HEK293T (cell line): ENCODE results near the gene RASSF10.

Experiments used
- ARNT ChIP-seq: fragments of 450-650 bp; IDR thresholded peaks from 2 replicates; pipeline ENCODE4 v1.6.1; 2017; ENCODE audit warnings: mild to moderate bottlenecking
- BHLHE40 ChIP-seq: fragments of 450-650 bp; IDR thresholded peaks from 2 replicates; pipeline ENCODE4 v1.6.1; 2016; ENCODE audit warnings: mild to moderate bottlenecking, moderate library complexity, borderline replicate concordance
- CTBP1 ChIP-seq: fragments of 450-650 bp; IDR thresholded peaks from 2 replicates; pipeline ENCODE4 v1.6.1; 2016; ENCODE audit warnings: borderline replicate concordance
- ELF4 ChIP-seq: fragments of 450-650 bp; IDR thresholded peaks from 2 replicates; pipeline ENCODE4 v1.6.1; 2017; ENCODE audit warnings: antibody characterized with exemption
- FOXA1 ChIP-seq: fragments of 450-650 bp; IDR thresholded peaks from 2 replicates; pipeline ENCODE4 v1.6.1; 2016; ENCODE audit warnings: mild to moderate bottlenecking
- FOXK2 ChIP-seq: fragments of 450-650 bp; IDR thresholded peaks from 2 replicates; pipeline ENCODE4 v1.6.1; 2016; ENCODE audit warnings: mild to moderate bottlenecking
- FOXM1 ChIP-seq: fragments of 450-650 bp; IDR thresholded peaks from 2 replicates; pipeline ENCODE4 v1.6.1; 2017; ENCODE audit warnings: mild to moderate bottlenecking, borderline replicate concordance
- HDGF ChIP-seq: fragments of 450-650 bp; IDR thresholded peaks from 2 replicates; pipeline ENCODE4 v1.6.1; 2017; ENCODE audit warnings: antibody characterized with exemption, borderline replicate concordance
- NFRKB ChIP-seq: fragments of 450-650 bp; IDR thresholded peaks from 2 replicates; pipeline ENCODE4 v1.6.1; 2016; ENCODE audit warnings: mild to moderate bottlenecking, moderate library complexity
- SP1 ChIP-seq: fragments of 450-650 bp; IDR thresholded peaks from 2 replicates; pipeline ENCODE4 v1.6.1; 2017
- SUZ12 ChIP-seq: fragments of 450-650 bp; IDR thresholded peaks from 2 replicates; pipeline ENCODE4 v1.6.1; 2016; ENCODE audit warnings: mild to moderate bottlenecking
- TARDBP ChIP-seq: fragments of 450-650 bp; IDR thresholded peaks from 2 replicates; pipeline ENCODE4 v1.6.1; 2016
- ZNF384 ChIP-seq: fragments of 450-650 bp; IDR thresholded peaks from 2 replicates; pipeline ENCODE4 v1.6.1; 2016
- TF ChIP-seq, protein P1 (sequence below): fragments of 450-650 bp; IDR thresholded peaks from 2 replicates; pipeline ENCODE4 v1.6.1; 2016

DNA sequence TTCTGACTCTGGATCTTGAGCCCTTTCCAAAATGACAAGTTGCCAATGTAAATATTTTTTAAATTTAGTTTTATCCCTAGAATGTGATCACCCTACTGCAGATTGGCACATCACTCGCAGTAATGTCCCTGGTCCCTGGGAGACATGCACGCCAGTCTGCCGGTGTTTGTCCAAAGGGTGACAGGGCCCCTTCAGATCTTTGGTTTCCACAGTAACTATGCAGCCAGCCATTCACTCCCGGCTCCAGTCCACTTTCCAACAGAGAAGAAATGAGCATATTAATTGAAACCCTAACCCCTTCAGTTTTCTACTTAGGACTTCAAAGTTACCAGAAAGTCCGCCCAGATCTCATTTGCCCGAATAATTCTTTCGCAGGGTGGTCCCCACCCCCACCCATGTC lies 25.8 kb upstream of the RASSF10 start:
- no peak for TF ChIP-seq FOXM1
- no peak for TF ChIP-seq HDGF
- no peak for TF ChIP-seq SP1
- TF ChIP-seq BHLHE40: no peak
- no peak for TF ChIP-seq FOXA1
- no peak for TF ChIP-seq TARDBP
- TF ChIP-seq FOXK2: no peak
- TF ChIP-seq, protein P1, sequence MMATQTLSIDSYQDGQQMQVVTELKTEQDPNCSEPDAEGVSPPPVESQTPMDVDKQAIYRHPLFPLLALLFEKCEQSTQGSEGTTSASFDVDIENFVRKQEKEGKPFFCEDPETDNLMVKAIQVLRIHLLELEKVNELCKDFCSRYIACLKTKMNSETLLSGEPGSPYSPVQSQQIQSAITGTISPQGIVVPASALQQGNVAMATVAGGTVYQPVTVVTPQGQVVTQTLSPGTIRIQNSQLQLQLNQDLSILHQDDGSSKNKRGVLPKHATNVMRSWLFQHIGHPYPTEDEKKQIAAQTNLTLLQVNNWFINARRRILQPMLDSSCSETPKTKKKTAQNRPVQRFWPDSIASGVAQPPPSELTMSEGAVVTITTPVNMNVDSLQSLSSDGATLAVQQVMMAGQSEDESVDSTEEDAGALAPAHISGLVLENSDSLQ: no peak
- TF ChIP-seq SUZ12: no peak
- TF ChIP-seq ZNF384: no peak
- no peak for TF ChIP-seq ARNT
- no peak for TF ChIP-seq ELF4
- no peak for TF ChIP-seq NFRKB
- no peak for TF ChIP-seq CTBP1
